IMR-90 (cell line): Measurements from ENCODE around the gene TMEM128. TPM values are rescaled to one million over a fixed set of nuclear protein-coding genes. Genes with fewer than 3 reads are reported as not detected.

Experiments used
- ATAC-seq: fragments of 200-7000 bp; cut with Tn5 transposase; 2 replicates; pipeline ENCODE4 v1.9.1; 2020; ENCODE audit warnings: low read depth, mild to moderate bottlenecking, moderate library complexity
- BruUV-seq: library from RNA; stranded (reverse); fragments of 400-500 nt; replicated peaks from 2 replicates; lab custom pipeline; 2021; lab: Mats Ljungman, UMichigan
- CTCF ChIA-PET: fragments of 300-600 bp; formaldehyde crosslinking; extraction: SDS; loops from one replicate; lab custom pipeline; 2021; ENCODE audit warnings: antibody characterized with exemption; lab: Yijun Ruan, JAX
- POLR2A ChIA-PET: fragments of 300-600 bp; sonication (Branson Sonifier 250); formaldehyde crosslinking; loops from one replicate; lab custom pipeline; 2022; ENCODE audit warnings: antibody characterized with exemption; ENCODE audit not compliant: unreplicated experiment; lab: Charles Lee
- DNase-seq: peaks from one replicate; pipeline ENCODE4 v3.0.0; 2013
- H2AFZ ChIP-seq: replicated peaks from 2 replicates; pipeline ENCODE3; 2013; ENCODE audit warnings: low read length, mild to moderate bottlenecking; ENCODE audit not compliant: poor library complexity
- H2AK5ac ChIP-seq: 2 replicates; pipeline ENCODE4 v1.6.1; 2013; ENCODE audit warnings: low read depth, low read length, inconsistent platforms
- H2AK9ac ChIP-seq: replicated peaks from 2 replicates; pipeline ENCODE3; 2013; ENCODE audit warnings: mild to moderate bottlenecking, low read depth, low read length, moderate library complexity; ENCODE audit not compliant: poor library complexity
- H2BK120ac ChIP-seq: 2 replicates; pipeline ENCODE4 v1.6.1; 2013; ENCODE audit warnings: low read depth, low read length, inconsistent platforms
- H2BK15ac ChIP-seq: 3 replicates; pipeline ENCODE4 v1.6.1; 2013; ENCODE audit warnings: low read depth, low read length, inconsistent platforms
- H2BK20ac ChIP-seq: 2 replicates; pipeline ENCODE4 v1.6.1; 2013; ENCODE audit warnings: low read depth, mild to moderate bottlenecking, inconsistent platforms, low read length, moderate library complexity
- H2BK5ac ChIP-seq: 2 replicates; pipeline ENCODE4 v1.6.1; 2013; ENCODE audit warnings: mild to moderate bottlenecking, low read depth, low read length, inconsistent platforms; ENCODE audit not compliant: poor library complexity, severe bottlenecking
- H3K14ac ChIP-seq: replicated peaks from 2 replicates; pipeline ENCODE4 v1.6.1; 2013; ENCODE audit warnings: low read depth, low read length, inconsistent platforms
- H3K18ac ChIP-seq: 2 replicates; pipeline ENCODE4 v1.6.1; 2013; ENCODE audit warnings: low read depth, low read length, control low read depth
- H3K23ac ChIP-seq: 2 replicates; pipeline ENCODE4 v1.6.1; 2013; ENCODE audit warnings: low read depth, low read length, inconsistent platforms
- H3K27ac ChIP-seq: 2 replicates; pipeline ENCODE4 v1.5.1; 2013; ENCODE audit warnings: mild to moderate bottlenecking, control low read depth, low read length; ENCODE audit not compliant: insufficient read depth
- H3K27me3 ChIP-seq: 2 replicates; pipeline ENCODE4 v1.6.1; 2013; ENCODE audit warnings: low read length; ENCODE audit not compliant: control insufficient read depth, insufficient read depth
- H3K36me3 ChIP-seq: 2 replicates; pipeline ENCODE4 v1.6.1; 2013; ENCODE audit warnings: low read length, mixed read lengths; ENCODE audit not compliant: control insufficient read depth, insufficient read depth
- H3K4ac ChIP-seq: 2 replicates; pipeline ENCODE4 v1.6.1; 2013; ENCODE audit warnings: low read depth, low read length, inconsistent platforms
- H3K4me1 ChIP-seq: 2 replicates; pipeline ENCODE4 v1.6.1; 2013; ENCODE audit warnings: low read length, mixed read lengths; ENCODE audit not compliant: control insufficient read depth, insufficient read depth
- H3K4me2 ChIP-seq: 2 replicates; pipeline ENCODE4 v1.6.1; 2013; ENCODE audit warnings: low read depth, mild to moderate bottlenecking, control low read depth, low read length, moderate library complexity
- H3K4me3 ChIP-seq: 2 replicates; pipeline ENCODE4 v1.5.1; 2013; ENCODE audit warnings: low read depth, mild to moderate bottlenecking, control low read depth, low read length, moderate library complexity; ENCODE audit not compliant: insufficient read depth
- H3K56ac ChIP-seq: 2 replicates; pipeline ENCODE4 v1.6.1; 2013; ENCODE audit warnings: low read length, inconsistent platforms; ENCODE audit not compliant: insufficient read depth; ENCODE audit errors: extremely low read depth
- H3K79me1 ChIP-seq, 2 experiments: 2 replicates each; pipeline ENCODE4 v1.6.1; 2013; ENCODE audit warnings: low read length in 2 of 2, inconsistent platforms in 1 of 2, low read depth in 1 of 2
- H3K9ac ChIP-seq: 2 replicates; pipeline ENCODE4 v1.6.1; 2013; ENCODE audit warnings: low read depth, low read length, control low read depth
- H3K9me1 ChIP-seq: 2 replicates; pipeline ENCODE4 v1.6.1; 2013; ENCODE audit warnings: low read length, inconsistent platforms; ENCODE audit not compliant: insufficient read depth
- H3K9me3 ChIP-seq: 2 replicates; pipeline ENCODE4 v1.6.1; 2013; ENCODE audit warnings: low read length; ENCODE audit not compliant: control insufficient read depth, insufficient read depth
- H4K20me1 ChIP-seq: 2 replicates; pipeline ENCODE4 v1.6.1; 2013; ENCODE audit warnings: low read length, inconsistent platforms; ENCODE audit not compliant: insufficient read depth
- H4K5ac ChIP-seq: 2 replicates; pipeline ENCODE4 v1.6.1; 2013; ENCODE audit warnings: mild to moderate bottlenecking, low read depth, low read length, control low read depth
- H4K8ac ChIP-seq, 2 experiments: 2 replicates each; pipeline ENCODE4 v1.6.1; 2013; ENCODE audit warnings: low read depth in 2 of 2, low read length in 2 of 2, control low read depth in 1 of 2, inconsistent platforms in 1 of 2
- H4K91ac ChIP-seq: 2 replicates; pipeline ENCODE4 v1.6.1; 2013; ENCODE audit warnings: low read depth, low read length, inconsistent platforms; ENCODE audit not compliant: insufficient read depth
- BHLHE40 ChIP-seq: fragments of 150-350 bp; IDR thresholded peaks from 2 replicates; pipeline ENCODE4 v1.6.1; 2016; ENCODE audit warnings: mild to moderate bottlenecking, low read depth, low read length
- CEBPB ChIP-seq: IDR thresholded peaks from 2 replicates; pipeline ENCODE4 v1.6.1; 2012; ENCODE audit warnings: low read depth, low read length, improper control_type of control experiment
- CHD1 ChIP-seq: IDR thresholded peaks from 2 replicates; pipeline ENCODE4 v1.6.1; 2012; ENCODE audit warnings: low read depth, low read length, improper control_type of control experiment
- ELK1 ChIP-seq: fragments of 150-350 bp; IDR thresholded peaks from 2 replicates; pipeline ENCODE4 v1.6.1; 2016; ENCODE audit warnings: low read depth, mild to moderate bottlenecking, low read length, moderate library complexity, borderline replicate concordance
- FOS ChIP-seq: fragments of 150-350 bp; IDR thresholded peaks from 2 replicates; pipeline ENCODE4 v1.6.1; 2016; ENCODE audit warnings: low read depth, low read length
- MAFK ChIP-seq: IDR thresholded peaks from 2 replicates; pipeline ENCODE4 v1.6.1; 2012; ENCODE audit warnings: low read depth, low read length, improper control_type of control experiment
- POLR2A ChIP-seq: IDR thresholded peaks from 2 replicates; pipeline ENCODE4 v1.6.1; 2012; ENCODE audit warnings: mild to moderate bottlenecking, low read depth, low read length
- RAD21 ChIP-seq: IDR thresholded peaks from 2 replicates; pipeline ENCODE4 v1.6.1; 2012; ENCODE audit warnings: low read length, improper control_type of control experiment
- RCOR1 ChIP-seq: IDR thresholded peaks from 2 replicates; pipeline ENCODE4 v1.6.1; 2012; ENCODE audit warnings: mild to moderate bottlenecking, low read length, improper control_type of control experiment; ENCODE audit not compliant: insufficient replicate concordance
- RFX5 ChIP-seq: IDR thresholded peaks from 2 replicates; pipeline ENCODE4 v1.8.0; 2012; ENCODE audit warnings: low read depth, mild to moderate bottlenecking, low read length, moderate library complexity
- SMC3 ChIP-seq: fragments of 150-350 bp; IDR thresholded peaks from 2 replicates; pipeline ENCODE4 v1.6.1; 2016; ENCODE audit warnings: low read depth, mild to moderate bottlenecking, antibody characterized with exemption, low read length, moderate library complexity
- WGBS, 2 experiments: methylation state at CpG; one replicate each; pipeline versions ENCODE4 v1.1.5 to v1.1.7; 2013; ENCODE audit warnings: missing lambda C conversion rate in 2 of 2; ENCODE audit not compliant: insufficient read length in 1 of 2; ENCODE audit errors: extremely low coverage in 2 of 2; 5-methylcytosine and 5-hydroxymethylcytosine counted together
- dilution Hi-C: fragments of 300-500 bp; cut with HindIII; formaldehyde crosslinking; loops from one replicate; pipeline ENCODE4 v1.14.3; 2018; ENCODE audit warnings: low sequenced_read_pairs; ENCODE audit not compliant: unreplicated experiment
- in situ Hi-C: fragments of 300-500 bp; cut with MboI; formaldehyde crosslinking; loops from 3 replicates; pipeline ENCODE4 v1.14.3; 2019; ENCODE audit warnings: low sequenced_read_pairs, inconsistent platforms, mixed read lengths
- intact Hi-C: fragments of 100-400 bp; cut with micrococcal nuclease; formaldehyde crosslinking; loops from 2 replicates; pipeline ENCODE4 v1.10.0; 2022
- polyA plus RNA-seq, 3 experiments: library from polyadenylated mRNA; depleted of rRNA; stranded (reverse); fragments of >200 nt; gene quantifications; 2 replicates each; pipeline ENCODE4 v1.2.3, GENCODE V29; 2012; ENCODE audit warnings: low replicate concordance in 1 of 3
- total RNA-seq: library from RNA; depleted of rRNA; stranded (reverse); fragments of >200 nt; gene quantifications from 2 replicates; pipeline ENCODE4 v1.2.3, GENCODE V29; 2012

Gene TMEM128
- total and polyA plus RNA-seq, 2 of the 4 experiments (the other 2 are of a cell fraction): 21.9 to 22.6 TPM

GRCh38 chr4:4289597-4289940 is 41.5 kb upstream of the TMEM128 start:
- ChIA-PET POLR2A (no interaction called here), CTCF (no interaction called here)
- Histone ChIP-seq H3K4me1 (peaks cover 6% of the 10 kb centered on the region), H3K27me3 (no peaks in the 10 kb centered on the region), H2BK5ac (peak overlapping the region; percentile 17), H3K14ac (peak overlapping the region; percentile 43), H4K8ac (peak overlapping the region; percentile 52 to 59; a peak in 3 of 4 replicates), H3K27ac (peak overlapping the region; percentile 54), H3K23ac (peak overlapping the region; percentile 74), H3K4me2 (peak overlapping the region; percentile 93), H3K9ac (peak overlapping the region; percentile 80), H2AK5ac (0 out of 2 replicates have a peak overlapping the region, but pooled peaks have one; percentile 23), H2BK120ac (no peak overlapping the region), H3K4ac (peak overlapping the region; percentile 55; the same call in 1 of the 2 replicates), H3K9me3 (no peaks in the 10 kb centered on the region), H2BK15ac (no peak overlapping the region), H3K18ac (no peak overlapping the region), H2AK9ac (peak overlapping the region; percentile 77), H3K9me1 (peaks cover 17% of the 10 kb centered on the region; the same call in 1 of the 2 replicates), H4K91ac (peak overlapping the region; percentile 77), H2AFZ (peak overlapping the region; percentile 99), H2BK20ac (no peak overlapping the region), H4K20me1 (peaks cover 15% of the 10 kb centered on the region; the same call in 1 of the 2 replicates), H3K79me1 (peaks cover 57 to 79% of the 10 kb centered on the region in 2 experiments), H3K4me3 (peak overlapping the region; percentile 89), H3K36me3 (peaks cover 4% of the 10 kb centered on the region; the same call in 1 of the 2 replicates), H3K56ac (peak overlapping the region; percentile 38), H4K5ac (no peak overlapping the region; the same call in 1 of the 2 replicates)
- DNase-seq: no peak
- in situ Hi-C loops: no loop called here
- dilution Hi-C loops: no loop called here
- TF ChIP-seq SMC3 (no peak), BHLHE40 (no peak), RFX5 (no peak), CEBPB (no peak), RCOR1 (no peak), ELK1 (no peak), FOS (no peak), POLR2A (no peak), MAFK (no peak), CHD1 (no peak), RAD21 (no peak)
- no TSS peak for BruUV-seq
- peak; percentile 59 for ATAC-seq
- WGBS, 2 experiments: 0% methylated on average over 3 of the region's 10 CpGs; no CpG with 5 or more reads in 1 of the 2 experiments
- intact Hi-C loops: no loop called here
